ENCODE results near the gene CSH2. TPM values are rescaled to one million over a fixed set of nuclear protein-coding genes. Genes with fewer than 3 reads are reported as not detected.

Gene CSH2
- total and polyA plus RNA-seq, 2 of the 8 experiments (the other 6 are each of a cell fraction or from before 2014, with no cell fraction given), result 0.43 TPM; not detected in 1

- no peak overlapping the region for H3K14ac ChIP-seq (ENCODE audit: insufficient read length)
- no peak overlapping the region for H3K23ac ChIP-seq (ENCODE audit: insufficient read length)
- H3K36me3 ChIP-seq (ENCODE audit: control insufficient read depth in 2 of 4, insufficient read depth in 4 of 4, low read length in 3 of 4), result no peaks in the 10 kb centered on the region
- no peaks in the 10 kb centered on the region for H3K4me1 ChIP-seq (replicated peaks in 1 of 4; ENCODE audit: control insufficient read depth in 3 of 4, insufficient read depth in 4 of 4, low read length in 3 of 4)
- H2BK5ac ChIP-seq (ENCODE audit: low read depth, low read length), result no peak overlapping the region
- H2BK12ac ChIP-seq (ENCODE audit: low read depth, low read length), result no peak overlapping the region
- H2BK120ac ChIP-seq (replicated peaks; ENCODE audit: low read depth, low read length), result no peak overlapping the region
- H3K4me3 ChIP-seq (ENCODE audit: extremely low read depth in 1 of 4, insufficient read depth in 2 of 4, low read depth in 3 of 4, low read length in 4 of 4), result no peak overlapping the region
- no peak overlapping the region for H3K9ac ChIP-seq (replicated peaks in 1 of 4; ENCODE audit: extremely low read depth in 1 of 4, low read depth in 3 of 4, low read length in 3 of 4)
- no peak for FAIRE-seq
- H3K79me2 ChIP-seq (ENCODE audit: control insufficient read depth in 1 of 2, insufficient read depth in 2 of 2, low read length in 2 of 2), result no peaks in the 10 kb centered on the region
- no peak overlapping the region for H3K4me2 ChIP-seq (ENCODE audit: insufficient read depth in 1 of 2, low read depth in 2 of 2, low read length in 2 of 2)
- no peak overlapping the region for H2BK20ac ChIP-seq (ENCODE audit: low read length)
- no peak overlapping the region for H3K27ac ChIP-seq (ENCODE audit: low read depth, low read length)
- DNase-seq (ENCODE audit: low read depth in 1 of 2, low spot score in 2 of 2), result no peak
- no peak overlapping the region for H2AFZ ChIP-seq (ENCODE audit: low read length)
- ChIA-PET POLR2A (ENCODE audit: partially characterized antibody) (no interaction called here), CTCF (ENCODE audit: partially characterized antibody) (interaction anchor here (0.8 to 8.9 kb wide), 4 partner anchors 8 to 28 kb away, joined by 4 to 77 read pairs (median 26); partner anchors contain the start of gene GH2)
- H3K4ac ChIP-seq (replicated peaks; ENCODE audit: insufficient read length, low read depth, low read length), result no peak overlapping the region
- no peaks in the 10 kb centered on the region for H4K20me1 ChIP-seq (replicated peaks in 1 of 2; ENCODE audit: control insufficient read depth in 1 of 2, insufficient read depth in 2 of 2, low read length in 2 of 2)
- no peak overlapping the region for H2AK5ac ChIP-seq (ENCODE audit: low read depth, low read length)
- H3K79me1 ChIP-seq (ENCODE audit: low read depth, low read length), result no peaks in the 10 kb centered on the region
- no peak overlapping the region for H3K56ac ChIP-seq (replicated peaks; ENCODE audit: insufficient read length, low read depth, low read length)
- TF ChIP-seq JUN (IDR thresholded peaks at IDR 0.05; ENCODE audit: low read depth, low read length) (no peak), RBBP5 (IDR thresholded peaks at IDR 0.05; ENCODE audit: borderline replicate concordance, low read depth, low read length) (no peak), ASH2L (IDR thresholded peaks at IDR 0.05; ENCODE audit: low read length) (no peak), BACH1 (IDR thresholded peaks at IDR 0.05; ENCODE audit: low read length) (no peak), SIN3A (conservative IDR thresholded peaks at IDR 0.05 in 1 of 2, IDR thresholded peaks at IDR 0.05 in 1 of 2; ENCODE audit: low read depth in 1 of 2, low read length in 2 of 2) (no peak), E2F6 (IDR thresholded peaks at IDR 0.05) (no peak), MAX (IDR thresholded peaks at IDR 0.05) (no peak), CBX5 (IDR thresholded peaks at IDR 0.05; ENCODE audit: low read depth, low read length) (no peak)
- peaks cover 0 to 2% (median 1%) of the 10 kb centered on the region in 4 experiments; a peak in 3 of 7 replicates for H3K27me3 ChIP-seq (replicated peaks in 1 of 4; ENCODE audit: control insufficient read depth in 3 of 4, extremely low read depth in 1 of 4, insufficient read depth in 3 of 4, low read length in 3 of 4)
- no peak overlapping the region for H4K5ac ChIP-seq (ENCODE audit: insufficient read length, low read depth, low read length)
- H3K18ac ChIP-seq (ENCODE audit: extremely low read depth, low read length), result no peak overlapping the region
- H2BK15ac ChIP-seq (ENCODE audit: low read length), result no peak overlapping the region
- H4K8ac ChIP-seq (ENCODE audit: extremely low read depth, insufficient read depth, low read length), result no peak overlapping the region
- H3K9me3 ChIP-seq (ENCODE audit: insufficient read depth in 2 of 2, low read depth in 1 of 2, low read length in 1 of 2), result no peaks in the 10 kb centered on the region
- H4K91ac ChIP-seq (replicated peaks; ENCODE audit: insufficient read length, low read length), result no peak overlapping the region
- WGBS, 2 experiments (ENCODE audit: extremely low coverage in 1 of 2, insufficient coverage in 1 of 2, insufficient read length in 1 of 2, insufficient replicate concordance in 2 of 2, low coverage in 1 of 2, low lambda C conversion rate in 2 of 2, missing lambda C conversion rate in 1 of 2), result 88% methylated on average over 5 of the region's 5 CpGs; no CpG with 5 or more reads in 1 of the 2 experiments
- H3K23me2 ChIP-seq (ENCODE audit: low read depth, low read length), result no peaks in the 10 kb centered on the region
Observed at GRCh38 chr17:63854709-63855108, 18.8 kb downstream of the CSH2 start.

Measured in H1 (cell line).